ENCODE data around the gene MAP3K8. TPM values are rescaled to one million over a fixed set of nuclear protein-coding genes. Genes with fewer than 3 reads are reported as not detected.
A peak's percentile ranks its signal among the peaks of the same experiment; 100 is the strongest.

Gene MAP3K8
- total and polyA plus RNA-seq, 9 of the 15 experiments (the other 6 are each of a cell fraction or from before 2014, with no cell fraction given) = 6.9 to 23.6 (median 13.6) TPM

DNA sequence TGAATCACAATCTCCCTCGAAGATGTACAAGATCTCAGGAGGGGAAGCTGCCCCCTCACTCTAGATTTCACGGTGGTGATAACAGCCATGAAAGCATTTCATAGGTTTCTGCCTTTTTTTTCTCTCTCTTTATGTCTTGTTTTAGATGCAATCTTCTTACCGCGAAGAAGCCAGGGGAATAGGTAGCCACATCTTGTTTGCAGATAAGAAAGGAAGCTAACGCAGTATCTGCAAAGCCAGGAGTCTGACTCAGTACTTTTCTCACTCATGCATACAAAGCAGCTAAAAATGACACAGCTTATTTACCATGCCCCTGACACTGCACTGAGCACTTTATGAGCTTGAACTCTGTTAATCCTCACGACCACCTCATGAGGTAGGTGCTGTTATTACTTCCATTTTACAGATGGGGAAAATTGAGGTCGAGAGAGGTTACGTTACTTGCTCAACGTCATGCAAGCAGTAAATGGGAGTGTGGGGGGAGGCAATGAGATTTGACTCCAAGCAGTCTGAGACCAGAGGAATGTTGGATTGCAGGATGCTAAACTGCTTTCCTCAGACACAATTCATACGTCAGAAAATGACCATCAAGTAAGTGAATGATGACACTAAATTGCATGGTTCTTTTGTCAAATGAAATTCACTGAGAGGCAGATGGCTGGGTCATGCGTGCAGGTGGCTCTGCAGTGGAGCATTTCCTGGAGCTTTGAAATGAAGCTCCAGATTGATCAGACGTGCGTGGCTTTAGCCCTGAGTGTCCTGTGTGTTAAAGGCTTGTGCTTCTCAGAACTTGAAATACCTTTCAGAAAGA, 3.3 kb downstream of the MAP3K8 start (continued):
- peak; percentile 91 for TF ChIP-seq GATA2 (CRISPR knock-in tag; IDR thresholded peaks at IDR 0.05)
- no peak for TF ChIP-seq NFIX (CRISPR knock-in tag; IDR thresholded peaks at IDR 0.05; ENCODE audit: low read depth)
- no peak for TF ChIP-seq SAP30 (IDR thresholded peaks at IDR 0.05; ENCODE audit: borderline replicate concordance, insufficient read depth, low read depth, low read length, poor library complexity, severe bottlenecking)
- peak; percentile 80; the same call in 1 of the 2 replicates for TF ChIP-seq CBX1 (IDR thresholded peaks at IDR 0.05; ENCODE audit: low read depth)
- TF ChIP-seq ZSCAN32 (CRISPR knock-in tag; IDR thresholded peaks at IDR 0.05) = no peak
- TF ChIP-seq, protein P1, sequence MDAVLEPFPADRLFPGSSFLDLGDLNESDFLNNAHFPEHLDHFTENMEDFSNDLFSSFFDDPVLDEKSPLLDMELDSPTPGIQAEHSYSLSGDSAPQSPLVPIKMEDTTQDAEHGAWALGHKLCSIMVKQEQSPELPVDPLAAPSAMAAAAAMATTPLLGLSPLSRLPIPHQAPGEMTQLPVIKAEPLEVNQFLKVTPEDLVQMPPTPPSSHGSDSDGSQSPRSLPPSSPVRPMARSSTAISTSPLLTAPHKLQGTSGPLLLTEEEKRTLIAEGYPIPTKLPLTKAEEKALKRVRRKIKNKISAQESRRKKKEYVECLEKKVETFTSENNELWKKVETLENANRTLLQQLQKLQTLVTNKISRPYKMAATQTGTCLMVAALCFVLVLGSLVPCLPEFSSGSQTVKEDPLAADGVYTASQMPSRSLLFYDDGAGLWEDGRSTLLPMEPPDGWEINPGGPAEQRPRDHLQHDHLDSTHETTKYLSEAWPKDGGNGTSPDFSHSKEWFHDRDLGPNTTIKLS (IDR thresholded peaks at IDR 0.05; ENCODE audit: borderline replicate concordance, low read depth) = no peak
- TF ChIP-seq, protein P2, sequence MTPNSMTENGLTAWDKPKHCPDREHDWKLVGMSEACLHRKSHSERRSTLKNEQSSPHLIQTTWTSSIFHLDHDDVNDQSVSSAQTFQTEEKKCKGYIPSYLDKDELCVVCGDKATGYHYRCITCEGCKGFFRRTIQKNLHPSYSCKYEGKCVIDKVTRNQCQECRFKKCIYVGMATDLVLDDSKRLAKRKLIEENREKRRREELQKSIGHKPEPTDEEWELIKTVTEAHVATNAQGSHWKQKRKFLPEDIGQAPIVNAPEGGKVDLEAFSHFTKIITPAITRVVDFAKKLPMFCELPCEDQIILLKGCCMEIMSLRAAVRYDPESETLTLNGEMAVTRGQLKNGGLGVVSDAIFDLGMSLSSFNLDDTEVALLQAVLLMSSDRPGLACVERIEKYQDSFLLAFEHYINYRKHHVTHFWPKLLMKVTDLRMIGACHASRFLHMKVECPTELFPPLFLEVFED (CRISPR knock-in tag; conservative IDR thresholded peaks at IDR 0.05) = no peak
- peak; percentile 97 for TF ChIP-seq BCOR (IDR thresholded peaks at IDR 0.05)
- no peak for TF ChIP-seq ZNF586 (CRISPR knock-in tag; conservative IDR thresholded peaks at IDR 0.05)
- no peak for TF ChIP-seq POU5F1 (IDR thresholded peaks at IDR 0.05; ENCODE audit: borderline replicate concordance, low read depth, low read length, partially characterized antibody)
- no peak for TF ChIP-seq SIN3A (IDR thresholded peaks at IDR 0.05; ENCODE audit: borderline replicate concordance in 2 of 2, control insufficient read depth in 1 of 2, low read depth in 2 of 2, low read length in 2 of 2)
- TF ChIP-seq, protein P3, sequence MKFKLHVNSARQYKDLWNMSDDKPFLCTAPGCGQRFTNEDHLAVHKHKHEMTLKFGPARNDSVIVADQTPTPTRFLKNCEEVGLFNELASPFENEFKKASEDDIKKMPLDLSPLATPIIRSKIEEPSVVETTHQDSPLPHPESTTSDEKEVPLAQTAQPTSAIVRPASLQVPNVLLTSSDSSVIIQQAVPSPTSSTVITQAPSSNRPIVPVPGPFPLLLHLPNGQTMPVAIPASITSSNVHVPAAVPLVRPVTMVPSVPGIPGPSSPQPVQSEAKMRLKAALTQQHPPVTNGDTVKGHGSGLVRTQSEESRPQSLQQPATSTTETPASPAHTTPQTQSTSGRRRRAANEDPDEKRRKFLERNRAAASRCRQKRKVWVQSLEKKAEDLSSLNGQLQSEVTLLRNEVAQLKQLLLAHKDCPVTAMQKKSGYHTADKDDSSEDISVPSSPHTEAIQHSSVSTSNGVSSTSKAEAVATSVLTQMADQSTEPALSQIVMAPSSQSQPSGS (CRISPR knock-in tag; IDR thresholded peaks at IDR 0.05) = no peak
- TF ChIP-seq MEIS2 (IDR thresholded peaks at IDR 0.05; ENCODE audit: partially characterized antibody) = no peak
- TF ChIP-seq, protein P4, sequence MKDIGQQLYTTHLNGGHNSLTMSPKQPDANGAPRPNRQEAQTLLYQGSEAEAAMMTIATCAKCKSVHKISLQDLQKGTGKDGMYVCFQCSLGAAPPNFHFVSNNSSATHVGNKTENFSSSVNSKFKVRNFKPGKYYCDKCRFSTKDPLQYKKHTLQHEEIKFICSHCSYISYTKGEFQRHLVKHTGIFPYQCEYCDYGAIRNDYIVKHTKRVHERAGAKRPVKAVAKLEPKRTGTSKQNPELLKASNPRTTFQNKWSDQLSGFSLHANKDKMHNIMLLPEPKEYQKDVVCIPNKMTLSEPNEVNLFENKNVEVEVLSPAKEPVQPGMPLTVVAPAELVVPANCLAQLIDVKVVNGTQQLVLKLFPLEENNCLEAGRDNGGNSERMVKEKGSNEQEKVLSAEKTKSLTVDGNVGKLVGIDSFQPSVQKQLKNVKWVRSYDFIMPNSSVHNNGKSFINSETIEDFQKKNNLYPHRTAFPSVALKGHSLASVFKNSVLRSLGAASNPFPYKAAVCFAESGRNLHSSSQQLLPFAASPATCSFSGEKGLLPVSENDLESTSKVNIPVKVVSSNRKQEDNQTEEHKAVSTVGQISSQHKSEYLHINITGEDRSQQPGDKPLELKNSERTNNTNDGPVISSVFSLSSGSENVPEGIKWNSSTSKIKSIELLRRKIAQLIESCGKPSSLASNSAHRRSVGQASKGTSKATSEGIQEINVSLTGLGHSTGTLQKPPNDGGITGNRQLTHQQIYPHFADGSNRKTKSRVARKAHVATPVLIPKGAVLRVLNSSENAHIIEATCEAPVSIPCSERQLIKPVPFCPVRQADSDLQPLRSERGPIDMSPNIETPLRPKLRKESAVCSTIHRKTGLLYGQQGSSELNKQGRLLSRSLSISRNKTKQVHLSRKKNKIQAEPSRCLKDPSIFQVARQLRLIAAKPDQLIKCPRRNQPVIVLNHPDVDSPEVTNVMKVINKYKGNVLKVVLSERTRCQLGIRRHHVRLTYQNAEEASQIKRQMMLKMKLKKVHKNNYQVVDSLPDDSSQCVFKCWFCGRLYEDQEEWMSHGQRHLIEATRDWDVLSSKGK (CRISPR knock-in tag; IDR thresholded peaks at IDR 0.05) = no peak
- 0 out of 2 replicates have a peak, but pooled peaks have one; percentile 10 for TF ChIP-seq PTTG1 (tag; IDR thresholded peaks at IDR 0.05; ENCODE audit: low read depth)
- no peak for TF ChIP-seq DIDO1 (tag; IDR thresholded peaks at IDR 0.05; ENCODE audit: low read depth)
- 0 out of 2 replicates have a peak, but pooled peaks have one; percentile 8 for TF ChIP-seq SMC3 (conservative IDR thresholded peaks at IDR 0.05; ENCODE audit: insufficient read depth, low read depth, low read length)
- no peak for TF ChIP-seq BRF1 (IDR thresholded peaks at IDR 0.05; ENCODE audit: borderline replicate concordance, extremely low read depth, insufficient read length)
